B cell (primary cell): ENCODE data around the gene COL5A1. TPM values are rescaled to one million over a fixed set of nuclear protein-coding genes. Genes with fewer than 3 reads are reported as not detected.

Experiments used
- ATAC-seq: fragments of 200-7000 bp; cut with Tn5 transposase; one replicate; pipeline ENCODE4 v1.10.0; 2021; ENCODE audit warnings: low read depth, mild to moderate bottlenecking, moderate number of reproducible peaks, moderate library complexity
- CTCF ChIA-PET: fragments of 350-600 bp; sonication (Branson Sonifier 250); formaldehyde crosslinking; loops from one replicate; lab custom pipeline; 2021; ENCODE audit warnings: antibody characterized with exemption, inconsistent platforms; lab: Charles Lee
- POLR2A ChIA-PET: fragments of 350-600 bp; sonication (Branson Sonifier 250); formaldehyde crosslinking; loops from one replicate; lab custom pipeline; 2021; ENCODE audit warnings: antibody characterized with exemption; lab: Charles Lee
- DNase-seq: peaks from one replicate; pipeline ENCODE4 v3.0.0; 2013
- H2AFZ ChIP-seq: 2 replicates; pipeline ENCODE4 v1.6.1; 2012; ENCODE audit warnings: mild to moderate bottlenecking, low read depth, low read length; ENCODE audit not compliant: insufficient read depth, poor library complexity, severe bottlenecking
- H3K27ac ChIP-seq, 2 donors: 1 replicate in 1 of 2; 2 replicates in 1 of 2; pipeline ENCODE4 v1.5.1; 2012 to 2013; ENCODE audit warnings: low read length in 2 of 2, mild to moderate bottlenecking in 2 of 2, moderate library complexity in 1 of 2
- H3K27me3 ChIP-seq, 4 experiments: fragments of 200-600 bp in 1 of 4; sonication (generic) in 1 of 4; replicated peaks in 1 of 4; 1 replicate in 2 of 4; 2 replicates in 2 of 4; pipeline versions ENCODE4 v1.6.1 to v1.7.0; 2013 to 2016; ENCODE audit warnings: low read length in 3 of 4, mild to moderate bottlenecking in 2 of 4, mixed read lengths in 1 of 4, moderate library complexity in 1 of 4; ENCODE audit not compliant: insufficient read depth in 4 of 4, control insufficient read depth in 3 of 4; ENCODE audit errors: control extremely low read depth in 1 of 4
- H3K36me3 ChIP-seq, 2 experiments: replicated peaks in 1 of 2; 1 replicate in 1 of 2; 2 replicates in 1 of 2; pipeline versions ENCODE4 v1.6.1 to v1.7.1; 2013; ENCODE audit warnings: low read length in 1 of 2; ENCODE audit not compliant: insufficient read depth in 2 of 2, control insufficient read depth in 1 of 2; ENCODE audit errors: control extremely low read depth in 1 of 2, extremely low read depth in 1 of 2
- H3K4me1 ChIP-seq, 2 donors: fragments of 200-600 bp in 1 of 2; sonication (generic) in 1 of 2; 1 replicate in 1 of 2; 2 replicates in 1 of 2; pipeline versions ENCODE4 v1.5.1 to v1.6.1; 2013 to 2017; ENCODE audit warnings: low read length in 2 of 2; ENCODE audit not compliant: control insufficient read depth in 2 of 2, insufficient read depth in 2 of 2
- H3K4me2 ChIP-seq: replicated peaks from 2 replicates; pipeline ENCODE3; 2012; ENCODE audit warnings: mild to moderate bottlenecking, low read depth, low read length; ENCODE audit not compliant: poor library complexity, severe bottlenecking
- H3K4me3 ChIP-seq, 5 experiments: fragments of 200-600 bp in 1 of 5; sonication (generic) in 1 of 5; 1 replicate in 3 of 5; 2 replicates in 2 of 5; pipeline versions ENCODE4 v1.5.1 to v1.7.0; 2011 to 2016; ENCODE audit warnings: low read length in 4 of 5, mild to moderate bottlenecking in 4 of 5, low read depth in 2 of 5, control low read depth in 1 of 5, moderate library complexity in 1 of 5; ENCODE audit not compliant: insufficient read depth in 1 of 5; ENCODE audit errors: control extremely low read depth in 1 of 5, extremely low read depth in 1 of 5
- H3K79me2 ChIP-seq: fragments of 200-600 bp; sonication (generic); one replicate; pipeline ENCODE4 v1.6.0; 2016; ENCODE audit warnings: low read length; ENCODE audit not compliant: control insufficient read depth, insufficient read depth
- H3K9ac ChIP-seq: fragments of 200-600 bp; sonication (generic); 2 replicates; pipeline ENCODE4 v1.6.1; 2017; ENCODE audit warnings: mild to moderate bottlenecking, low read length, moderate library complexity
- H3K9me3 ChIP-seq, 3 donors: one replicate each; pipeline versions ENCODE4 v1.6.1 to v1.7.1; 2013; ENCODE audit warnings: low read length in 2 of 3; ENCODE audit not compliant: control insufficient read depth in 2 of 3, insufficient read depth in 1 of 3; ENCODE audit errors: control extremely low read depth in 1 of 3
- H4K20me1 ChIP-seq: 2 replicates; pipeline ENCODE4 v1.6.0; 2012; ENCODE audit warnings: mild to moderate bottlenecking, low read length; ENCODE audit not compliant: insufficient read depth, control insufficient read depth, poor library complexity, severe bottlenecking
- H3K27ac Mint-ChIP-seq: one replicate; pipeline ENCODE4 v1.8.0; 2021; ENCODE audit warnings: mixed read lengths
- H3K27me3 Mint-ChIP-seq: one replicate; pipeline ENCODE4 v1.8.0; 2021; ENCODE audit warnings: mixed read lengths
- H3K4me1 Mint-ChIP-seq: one replicate; pipeline ENCODE4 v1.8.0; 2021; ENCODE audit warnings: mixed read lengths
- H3K4me3 Mint-ChIP-seq: one replicate; pipeline ENCODE4 v1.8.0; 2021; ENCODE audit warnings: mixed read lengths
- H3K9me3 Mint-ChIP-seq: one replicate; pipeline ENCODE4 v1.8.0; 2022; ENCODE audit warnings: mixed read lengths; ENCODE audit not compliant: insufficient read depth
- CTCF ChIP-seq: fragments of 200-600 bp; IDR thresholded peaks from one replicate; pipeline ENCODE4 v1.8.0; 2022; ENCODE audit warnings: antibody characterized with exemption, mild to moderate bottlenecking
- EZH2 ChIP-seq: IDR thresholded peaks from 2 replicates; pipeline ENCODE4 v1.6.1; 2012; ENCODE audit warnings: borderline replicate concordance, low read depth, mild to moderate bottlenecking, moderate library complexity, low read length; ENCODE audit not compliant: insufficient read depth, poor library complexity, severe bottlenecking
- WGBS: methylation state at CpG from one replicate; pipeline ENCODE4 v1.1.5; 2013; ENCODE audit warnings: missing lambda C conversion rate; ENCODE audit not compliant: insufficient coverage; 5-methylcytosine and 5-hydroxymethylcytosine counted together
- intact Hi-C: fragments of 100-400 bp; cut with micrococcal nuclease; formaldehyde crosslinking; loops from one replicate; pipeline ENCODE4 v1.10.0; 2022
- polyA plus RNA-seq: library from polyadenylated mRNA; depleted of rRNA; stranded (reverse); fragments of >200 nt; gene quantifications from 2 replicates; pipeline ENCODE4 v1.2.3, GENCODE V29; 2012
- total RNA-seq, 2 donors: library from RNA; stranded (reverse); fragments of 120-200 nt in 1 of 2; gene quantifications; 1 replicate in 1 of 2; 2 replicates in 1 of 2; pipeline versions ENCODE4 v1.2.3 to v1.2.4, GENCODE V29; 2013 to 2022

The COL5A1 gene
- total and polyA plus RNA-seq, 2 donors (not counting 1 experiment from before 2014, with no cell fraction given) = 0.06 TPM; not detected in 1

- no peaks in the 10 kb centered on the region for H3K36me3 ChIP-seq
- CTCF ChIA-PET = no interaction called here
- TF ChIP-seq CTCF = no peak
- no peak for TF ChIP-seq EZH2
- peaks cover 11% of the 10 kb centered on the region for H3K27me3 Mint-ChIP-seq
- WGBS = 94% methylated on average over 4 of the region's 6 CpGs
- intact Hi-C loops = no loop called here
- no peak overlapping the region for H3K9ac ChIP-seq
- H3K4me3 ChIP-seq = no peak overlapping the region
- ATAC-seq (no peak), DNase-seq (no peak)
- no peak overlapping the region for H2AFZ ChIP-seq
- H3K27me3 ChIP-seq = peaks cover 0 to 4% (median 0%) of the 10 kb centered on the region in 4 experiments
- H3K4me1 Mint-ChIP-seq = no peaks in the 10 kb centered on the region
- no peaks in the 10 kb centered on the region for H3K4me1 ChIP-seq
- no peaks in the 10 kb centered on the region for H4K20me1 ChIP-seq
- H3K4me3 Mint-ChIP-seq = no peak overlapping the region
- H3K4me2 ChIP-seq = no peak overlapping the region
- H3K27ac Mint-ChIP-seq = no peak overlapping the region
- POLR2A ChIA-PET = no interaction called here
- peaks cover 0 to 21% (median 2%) of the 10 kb centered on the region in 3 donors for H3K9me3 ChIP-seq
- peaks cover 4% of the 10 kb centered on the region for H3K9me3 Mint-ChIP-seq
- H3K79me2 ChIP-seq = no peaks in the 10 kb centered on the region
- no peak overlapping the region for H3K27ac ChIP-seq
Measured at GRCh38 chr9:134853893-134854292, 212.3 kb downstream of the COL5A1 start.

GRCh38 chr9:134854541-134854981 lies 213.0 kb downstream of the COL5A1 start:
- Histone ChIP-seq H4K20me1 (no peaks in the 10 kb centered on the region), H3K4me3 (no peak overlapping the region), H3K4me2 (no peak overlapping the region), H3K9me3 (peaks cover 0 to 21% (median 2%) of the 10 kb centered on the region in 3 donors), H2AFZ (no peak overlapping the region), H3K36me3 (no peaks in the 10 kb centered on the region), H3K4me1 (no peaks in the 10 kb centered on the region), H3K9ac (no peak overlapping the region), H3K79me2 (no peaks in the 10 kb centered on the region), H3K27me3 (peaks cover 0 to 4% (median 0%) of the 10 kb centered on the region in 4 experiments), H3K27ac (no peak overlapping the region)
- TF ChIP-seq EZH2 = no peak
- TF ChIP-seq CTCF = no peak
- ATAC-seq = no peak
- WGBS = 97% methylated on average over 9 of the region's 11 CpGs
- H3K27ac Mint-ChIP-seq = no peak overlapping the region
- H3K9me3 Mint-ChIP-seq = peaks cover 4% of the 10 kb centered on the region
- DNase-seq = no peak
- intact Hi-C loops = no loop called here
- CTCF ChIA-PET = no interaction called here
- H3K4me3 Mint-ChIP-seq = no peak overlapping the region
- no peaks in the 10 kb centered on the region for H3K4me1 Mint-ChIP-seq
- POLR2A ChIA-PET = no interaction called here
- H3K27me3 Mint-ChIP-seq = peaks cover 11% of the 10 kb centered on the region
